Stimulated activated CD4-positive, alpha-beta T cell treated with anti-CD3 and anti-CD28 coated beads, Interleukin-15, amount 100 ng/mL, for 48 hours (primary cell): ENCODE data around the gene RUFY1.
A peak's percentile ranks its signal among the peaks of the same experiment; 100 is the strongest.
"Not testable (repeated sequence)": the region's sequence is repeated elsewhere in the genome, so short reads cannot be mapped to it uniquely, and the experiment has no call there.

Experiments used
- DNase-seq, 2 donors: peaks; one replicate each; pipeline ENCODE4 v3.0.0-alpha.2; 2020; ENCODE audit warnings: low read depth in 2 of 2

The RUFY1 gene

GRCh38 chr5:179534431-179534830, 15.9 kb upstream of the RUFY1 start:
- no peak for DNase-seq

DNA sequence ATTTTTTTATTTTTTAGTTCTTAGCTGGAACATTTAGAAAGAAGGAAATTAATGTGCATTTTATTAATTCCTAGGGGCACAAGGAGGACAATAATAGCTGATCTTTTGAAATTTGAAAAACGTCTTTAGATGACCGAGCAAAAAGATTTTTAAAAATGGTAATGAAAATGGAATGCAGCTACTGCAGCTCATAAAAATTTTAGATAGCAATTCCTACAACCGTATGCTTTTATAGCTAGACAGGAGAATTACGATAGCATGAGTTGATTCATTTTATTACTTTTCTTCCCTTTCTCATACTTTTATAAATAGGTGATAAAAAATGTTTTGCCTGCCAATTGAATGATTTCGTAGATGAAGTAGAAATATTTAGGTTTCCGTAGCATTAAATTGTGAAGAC, 13.7 kb upstream of the RUFY1 start:
- DNase-seq: no peak

DNA sequence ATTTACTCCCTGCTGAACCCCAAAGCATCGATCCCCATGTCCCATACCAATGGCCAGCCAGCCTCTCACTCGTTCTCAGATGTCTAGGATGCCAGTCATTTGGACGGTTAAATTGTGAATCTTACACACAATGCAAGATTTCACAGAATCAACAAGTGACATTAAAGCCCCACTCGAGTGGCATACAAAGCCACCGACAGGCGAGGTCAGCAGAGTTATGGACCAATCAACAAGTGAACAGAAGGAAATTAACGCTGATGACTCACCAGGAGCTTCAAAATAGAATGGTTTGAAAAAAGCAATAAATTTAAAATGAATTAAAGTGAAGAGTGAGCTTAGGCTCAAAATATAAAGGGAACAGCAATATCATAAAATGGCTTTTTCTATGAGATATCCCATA, 8.2 kb upstream of the RUFY1 start:
- no peak for DNase-seq

DNA sequence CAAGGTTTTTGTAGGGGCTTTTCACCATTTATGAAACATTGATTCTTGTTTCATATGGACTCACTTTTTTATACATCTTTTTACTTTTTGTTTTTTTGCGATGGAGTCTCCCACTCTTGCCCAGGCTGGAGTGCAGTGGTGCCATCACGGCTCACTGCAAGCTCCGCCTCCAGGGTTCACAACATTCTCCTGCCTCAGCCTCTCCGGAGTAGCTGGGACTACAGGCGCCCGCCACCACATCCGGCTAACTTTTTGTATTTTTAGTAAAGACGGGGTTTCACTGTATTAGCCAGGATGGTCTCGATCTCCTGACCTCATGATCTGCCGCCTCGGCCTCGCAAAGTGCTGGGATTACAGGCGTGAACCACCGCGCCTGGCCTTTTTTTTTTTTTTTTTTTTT, 7.1 kb upstream of the RUFY1 start:
- DNase-seq: not testable (repeated sequence)

GRCh38 chr5:179553006-179553405, 2.7 kb downstream of the RUFY1 start:
- no peak for DNase-seq

DNA sequence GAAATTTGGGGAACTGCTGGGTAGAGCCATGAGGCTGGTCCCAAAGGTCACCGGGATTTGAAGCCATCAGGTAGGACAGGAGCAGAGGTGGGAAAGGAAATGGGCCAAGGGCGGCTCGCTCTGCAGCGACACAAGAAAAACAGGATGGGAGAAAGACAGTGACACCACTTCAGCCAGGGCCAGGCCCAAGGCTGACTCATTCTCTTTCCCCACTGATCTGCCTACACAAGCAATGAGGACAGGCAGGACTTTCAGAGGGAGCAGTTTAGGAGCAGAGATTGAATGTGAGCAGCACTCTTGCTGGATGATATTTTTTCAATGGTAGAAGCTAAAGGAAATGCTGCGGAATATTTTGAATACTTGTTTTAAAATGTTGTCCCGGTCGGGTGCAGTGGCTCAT, 3.5 kb downstream of the RUFY1 start:
- DNase-seq: no peak

DNA sequence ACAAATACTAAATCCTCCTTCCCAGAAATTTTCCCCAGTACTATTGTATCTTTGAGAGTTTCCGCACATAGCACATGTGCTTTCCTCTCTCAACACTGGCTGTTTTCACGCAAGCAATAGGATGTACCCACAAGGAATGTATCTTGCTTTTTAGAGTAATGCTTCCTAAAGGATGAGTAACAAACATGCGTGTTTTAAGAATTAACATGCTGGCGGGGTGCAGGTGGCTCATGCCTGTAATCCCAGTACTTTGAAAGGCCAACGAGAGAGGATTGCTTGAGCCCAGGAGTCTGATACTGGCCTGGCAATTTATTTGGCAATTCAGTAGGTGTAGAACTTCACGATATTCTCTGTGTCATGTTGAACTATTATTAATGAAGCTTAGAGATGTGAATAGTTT, 4.6 kb downstream of the RUFY1 start:
- no peak for DNase-seq

- not testable (repeated sequence) for DNase-seq
Measured at GRCh38 chr5:179558261-179558799, 8.0 kb downstream of the RUFY1 start.

- DNase-seq: no peak
Measured at GRCh38 chr5:179558932-179559283, 8.6 kb downstream of the RUFY1 start.

DNA sequence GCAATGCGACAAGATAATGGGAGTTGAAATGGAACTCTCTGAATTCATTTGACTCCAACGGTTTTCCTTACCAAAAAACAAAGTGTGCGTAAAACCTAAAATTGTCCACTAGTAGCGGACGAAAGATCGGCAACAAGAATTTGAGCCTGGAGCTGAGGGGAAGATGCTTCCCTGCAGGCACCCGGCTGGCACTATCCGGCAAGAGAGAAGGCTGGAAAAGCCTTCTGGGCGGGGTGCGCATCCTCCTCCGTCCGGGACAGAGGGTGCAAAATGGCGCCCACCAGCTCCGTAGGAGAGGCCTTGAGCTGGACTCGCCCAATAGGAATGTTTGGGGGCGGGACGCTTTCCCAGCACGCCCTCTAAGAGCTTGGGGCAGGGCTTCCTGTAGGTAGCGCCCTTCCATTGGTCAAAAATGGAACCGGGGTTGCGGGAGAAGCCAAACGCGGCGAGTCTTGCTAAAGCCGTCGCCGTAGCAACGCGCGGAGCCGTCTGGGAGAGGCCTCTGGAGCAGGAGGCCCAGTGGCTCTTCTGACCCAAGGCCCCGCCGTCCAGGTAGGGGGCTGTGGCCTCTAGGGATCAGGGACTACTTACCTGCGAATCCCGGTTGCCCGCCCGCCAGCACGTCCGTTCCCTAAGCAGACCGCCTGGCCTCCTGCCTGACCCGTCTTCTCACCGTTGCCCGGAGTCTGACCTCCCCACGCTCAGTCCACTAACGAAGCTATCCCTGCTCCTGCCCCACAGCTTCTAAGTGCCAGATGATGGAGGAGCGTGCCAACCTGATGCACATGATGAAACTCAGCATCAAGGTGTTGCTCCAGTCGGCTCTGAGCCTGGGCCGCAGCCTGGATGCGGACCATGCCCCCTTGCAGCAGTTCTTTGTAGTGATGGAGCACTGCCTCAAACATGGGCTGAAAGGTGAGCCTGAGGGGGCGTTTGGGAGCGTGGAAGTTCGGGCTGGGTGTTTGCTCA, 9.2 kb downstream of the RUFY1 start:
- peak; percentile 79 to 90 for DNase-seq

GRCh38 chr5:179564526-179564925, 14.2 kb downstream of the RUFY1 start:
- DNase-seq: no peak

DNA sequence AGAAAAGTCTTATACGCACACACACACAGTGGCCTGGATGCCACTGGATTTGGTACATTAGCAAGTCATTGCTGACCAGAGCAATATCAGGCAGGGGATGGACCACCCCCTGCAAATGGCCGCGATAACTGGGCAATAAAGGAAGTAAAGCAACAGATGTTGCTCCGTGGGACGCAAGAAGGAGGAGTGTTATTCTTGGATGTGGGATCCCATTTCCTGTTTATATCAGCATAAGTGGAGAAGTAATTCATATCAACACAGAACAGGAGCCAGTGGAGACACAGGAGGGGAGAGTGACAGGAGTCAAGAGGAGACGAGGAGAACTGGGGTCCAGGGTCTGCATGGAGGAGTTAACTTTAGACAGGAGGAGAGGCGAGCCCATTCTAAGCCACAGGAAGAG, 18.4 kb downstream of the RUFY1 start:
- DNase-seq: no peak

- DNase-seq: no peak
Measured at GRCh38 chr5:179572386-179572785, 22.0 kb downstream of the RUFY1 start.

DNA sequence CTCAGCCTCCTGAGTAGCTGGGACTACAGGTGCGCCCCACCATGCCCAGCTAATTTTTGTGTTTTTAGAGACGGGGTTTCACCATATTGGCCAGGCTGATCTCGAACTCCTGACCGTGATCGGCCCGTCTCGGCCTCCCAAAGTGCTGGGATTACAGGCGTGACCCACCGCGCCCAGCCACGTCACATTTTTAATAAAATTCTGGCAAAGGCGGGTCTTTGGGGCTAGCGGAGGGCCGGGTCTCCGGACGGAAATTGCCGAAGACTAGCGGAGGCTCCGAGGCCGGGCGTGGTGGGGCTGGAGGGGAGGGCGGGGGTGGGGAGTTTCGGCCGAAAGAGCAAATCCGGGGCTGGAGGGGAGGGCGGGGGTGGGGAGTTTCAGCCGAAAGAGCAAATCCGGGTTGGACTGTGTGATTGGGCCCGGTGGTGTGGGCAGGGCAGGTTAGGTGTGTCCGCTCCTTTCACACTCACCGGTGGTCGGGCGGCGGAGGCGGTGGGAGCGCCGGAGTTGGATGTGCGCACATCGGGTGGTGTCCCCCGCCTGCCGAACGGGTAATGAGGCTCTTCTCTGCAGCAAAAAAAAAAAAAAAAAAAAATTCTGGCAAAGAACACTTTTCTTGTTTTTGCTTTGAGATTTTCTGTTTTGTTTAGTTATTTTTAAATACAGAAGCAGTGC, 27.1 kb downstream of the RUFY1 start:
- DNase-seq: no peak

DNA sequence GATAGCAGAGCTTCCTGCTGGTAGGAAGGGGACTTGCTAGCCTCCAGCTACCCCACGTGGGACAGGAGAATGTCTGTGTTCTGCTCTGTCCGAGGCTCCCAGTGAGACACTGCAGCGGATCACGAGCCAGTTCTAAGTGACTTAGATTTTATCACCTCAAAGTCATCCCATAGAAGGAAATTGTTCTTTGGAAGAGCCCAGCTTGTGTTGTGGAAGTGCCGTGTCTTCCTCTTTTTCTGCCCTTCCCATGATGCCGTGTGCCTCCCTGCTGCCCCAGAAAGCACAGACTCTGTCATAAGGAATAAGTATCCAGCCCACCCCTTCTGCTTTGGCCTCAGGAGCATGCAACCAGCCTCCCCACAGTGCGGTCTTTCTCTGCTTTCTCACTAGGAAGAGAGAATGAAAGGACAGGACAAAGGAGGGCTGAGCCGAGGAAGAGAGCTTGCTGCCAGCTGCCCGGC, 35.6 kb downstream of the RUFY1 start:
- no peak for DNase-seq

DNA sequence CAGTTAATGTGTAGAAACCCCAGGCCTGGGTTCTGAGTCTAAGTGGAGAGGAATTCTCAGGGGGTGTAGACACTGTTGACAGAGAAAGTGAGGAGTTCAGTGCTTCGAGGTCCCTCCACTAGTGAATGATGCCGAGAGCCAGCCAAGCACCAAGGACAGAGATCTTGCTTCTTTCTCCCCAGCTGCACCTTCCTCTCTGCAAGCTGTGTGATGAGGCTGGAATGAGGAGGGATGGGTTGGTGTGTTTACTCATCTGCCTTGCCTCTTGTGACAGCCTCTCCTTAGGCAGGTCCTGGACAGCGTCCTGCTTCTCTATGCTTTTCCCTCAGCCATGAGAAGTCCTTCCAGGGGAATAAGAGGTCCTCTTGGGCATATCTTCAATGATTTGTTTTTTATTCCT, 37.8 kb downstream of the RUFY1 start:
- DNase-seq: no peak

DNA sequence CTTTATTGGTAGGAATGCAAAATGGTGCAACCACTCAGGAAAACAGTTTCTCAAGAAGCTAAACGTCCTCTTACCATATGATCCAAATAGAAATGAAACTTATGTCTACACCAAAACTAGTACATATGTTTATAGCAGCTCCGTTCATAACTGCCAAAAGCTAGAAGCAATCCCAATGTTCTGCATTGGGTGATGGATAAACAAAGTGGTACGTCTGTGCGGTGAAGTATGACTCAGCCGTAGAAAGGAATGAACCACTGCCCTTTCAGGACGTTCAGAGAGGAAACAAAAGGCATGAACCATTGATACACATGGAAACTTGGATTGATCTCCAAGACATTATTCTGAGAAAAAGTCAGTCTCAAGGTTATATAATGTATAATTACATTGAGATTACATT, 45.6 kb downstream of the RUFY1 start:
- DNase-seq: no peak

DNA sequence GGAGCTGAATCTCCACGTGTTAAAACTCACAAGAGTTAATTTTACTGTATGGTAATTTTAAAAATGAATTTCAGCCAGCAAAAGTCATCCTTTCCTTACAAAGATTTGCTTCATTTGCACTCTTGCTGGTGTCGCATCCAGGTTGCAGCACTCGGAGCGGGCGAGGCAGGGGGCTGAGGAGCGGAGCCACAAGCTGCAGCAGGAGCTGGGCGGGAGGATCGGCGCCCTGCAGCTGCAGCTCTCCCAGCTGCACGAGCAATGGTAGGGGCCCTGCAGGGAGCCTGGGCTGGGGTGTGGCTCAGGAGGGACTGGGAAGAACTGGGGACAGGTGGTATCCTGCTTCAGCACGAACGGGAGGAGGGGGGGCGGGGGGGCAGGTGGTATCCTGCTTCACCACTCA, 46.1 kb downstream of the RUFY1 start:
- DNase-seq: no peak

- no peak for DNase-seq
Measured at GRCh38 chr5:179599100-179599499, 48.7 kb downstream of the RUFY1 start.

GRCh38 chr5:179599566-179599965, 49.2 kb downstream of the RUFY1 start:
- no peak for DNase-seq

DNA sequence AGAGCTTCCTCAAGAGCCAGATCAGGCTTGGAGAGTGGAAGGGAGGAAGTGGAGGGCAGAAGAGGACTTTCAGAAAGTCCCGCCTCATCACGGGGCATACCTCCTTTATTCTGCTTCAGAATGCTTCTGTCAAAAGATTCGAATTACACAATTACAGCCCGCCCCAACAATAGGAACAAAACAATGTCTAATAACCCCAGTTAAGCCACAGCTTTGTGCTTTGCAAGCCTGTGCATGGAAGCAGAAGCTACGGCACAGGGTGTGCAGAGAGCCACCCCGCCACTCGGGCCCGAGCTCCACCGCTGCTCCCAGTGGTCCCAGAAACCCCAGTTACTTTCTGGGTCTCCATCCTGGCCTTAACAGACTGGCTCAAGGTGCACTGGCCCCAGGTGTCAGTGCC, 49.6 kb downstream of the RUFY1 start:
- DNase-seq: no peak

DNA sequence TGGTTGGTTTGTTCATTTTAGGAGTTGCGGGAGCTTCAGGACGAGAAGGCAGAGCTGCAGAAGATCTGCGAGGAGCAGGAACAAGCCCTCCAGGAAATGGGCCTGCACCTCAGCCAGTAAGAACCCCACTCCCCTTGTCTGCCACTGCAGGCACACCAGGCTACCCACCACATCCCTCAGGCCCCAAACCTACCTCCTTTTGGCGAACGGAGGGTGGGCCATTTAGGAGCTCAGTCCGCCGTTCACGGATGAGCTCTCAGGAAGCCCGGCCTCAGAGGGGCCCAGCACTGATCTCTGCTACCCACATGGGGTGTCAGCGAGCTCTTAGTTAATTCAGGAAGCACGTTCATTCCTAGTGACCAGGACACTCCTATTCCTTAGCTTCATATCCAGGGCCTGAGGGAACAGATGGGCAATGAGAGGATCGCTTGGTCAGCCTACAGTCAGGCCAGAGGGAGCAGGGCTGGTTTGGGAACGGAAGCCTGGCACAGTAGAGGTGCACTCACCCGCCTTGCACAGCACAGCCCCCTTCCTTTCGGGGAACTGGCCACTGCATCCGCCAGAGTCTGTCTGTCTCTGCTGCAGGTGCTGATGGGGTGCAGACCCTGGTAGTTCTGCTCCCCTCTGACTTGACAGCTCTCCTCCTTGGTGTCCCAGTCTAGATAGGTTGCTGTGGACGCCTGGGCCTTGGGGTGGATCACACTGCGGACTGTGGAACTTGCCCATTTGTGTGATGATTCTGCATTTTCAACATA, 51.7 kb downstream of the RUFY1 start:
- no peak for DNase-seq
